Measurements from ENCODE around the gene SURF4.
"Not testable (repeated sequence)": the region's sequence is repeated elsewhere in the genome, so short reads cannot be mapped to it uniquely, and the experiment has no call there.

GRCh38 chr9:133334888-133335287 is 41.0 kb downstream of the SURF4 start:
- not testable (repeated sequence) for TF ChIP-seq CTCF, POLR2A (IDR thresholded peaks at IDR 0.05)
